Cerebellar nuclear complex (tissue), 1 donor: ENCODE results near the gene ARL17B.
"Not testable (repeated sequence)": the region's sequence is repeated elsewhere in the genome, so short reads cannot be mapped to it uniquely, and the experiment has no call there.

Experiments
- DNase-seq, 2 experiments: peaks; one replicate each; lab custom pipeline; 2025; lab: John Stamatoyannopoulos, UW

The ARL17B gene

DNA sequence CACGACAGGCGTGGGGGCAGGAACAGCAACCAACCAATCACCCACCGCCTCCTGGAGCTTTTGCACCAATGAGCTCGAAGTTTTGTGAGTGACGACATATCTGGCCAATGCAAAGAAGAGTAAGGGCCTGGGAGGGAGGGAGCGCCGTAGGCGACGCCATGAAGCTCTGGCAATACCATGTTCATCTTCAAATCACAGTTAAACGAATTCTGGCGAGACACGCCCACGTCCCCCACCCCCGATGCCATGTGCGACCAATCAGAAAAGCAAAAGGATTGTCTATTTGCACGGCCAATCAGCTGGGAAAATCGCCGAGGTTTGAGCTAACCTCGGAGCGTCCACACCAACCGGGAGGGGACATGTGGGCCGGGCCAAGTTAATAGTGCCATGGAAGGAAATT is at the start of gene ARL17B:
ARL17B (minus strand) TSS at position 12 of the 400 bp plus-strand sequence. CDS start 3,369 bp downstream, outside the sequence.
- DNase-seq, result not testable (repeated sequence)

DNA sequence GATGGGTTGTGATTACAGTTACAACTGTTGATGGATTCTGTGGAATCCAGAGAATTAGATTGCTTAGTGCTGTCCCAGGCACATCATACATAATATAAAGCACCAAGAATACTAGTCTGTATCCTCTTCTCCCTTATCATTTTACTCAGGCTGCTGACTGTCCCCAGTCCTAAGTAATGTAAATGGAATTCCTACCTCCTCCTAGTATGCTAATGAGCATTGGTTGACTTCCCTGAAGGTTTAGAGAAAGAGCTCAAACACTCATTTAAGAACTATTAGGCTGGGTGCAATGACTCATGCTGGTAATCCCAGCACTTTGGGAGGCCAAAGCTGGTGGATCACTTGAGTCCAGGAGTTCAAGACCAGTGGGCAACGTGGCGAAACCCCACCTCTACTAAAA is 48.3 kb upstream of the ARL17B start:
- not testable (repeated sequence) for DNase-seq

DNA sequence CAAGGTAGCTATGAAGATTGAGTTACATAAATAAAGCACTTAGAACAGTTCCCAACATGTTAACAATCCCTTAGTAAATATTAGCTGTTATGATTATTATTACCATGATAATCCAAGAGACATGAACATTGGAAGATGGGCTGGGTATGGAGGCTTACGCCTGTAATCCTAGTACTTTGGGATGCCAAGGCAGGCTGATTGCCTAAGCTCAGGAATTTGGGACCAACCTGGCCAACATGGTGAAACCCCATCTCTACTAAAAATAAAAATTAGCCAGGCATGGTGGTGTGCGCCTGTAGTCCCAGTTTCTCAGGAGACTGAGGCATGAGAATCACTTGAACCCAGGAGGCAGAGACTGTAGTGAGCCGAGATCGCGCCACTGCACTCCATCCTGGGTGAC is 45.6 kb upstream of the ARL17B start:
- DNase-seq, result not testable (repeated sequence)

DNA sequence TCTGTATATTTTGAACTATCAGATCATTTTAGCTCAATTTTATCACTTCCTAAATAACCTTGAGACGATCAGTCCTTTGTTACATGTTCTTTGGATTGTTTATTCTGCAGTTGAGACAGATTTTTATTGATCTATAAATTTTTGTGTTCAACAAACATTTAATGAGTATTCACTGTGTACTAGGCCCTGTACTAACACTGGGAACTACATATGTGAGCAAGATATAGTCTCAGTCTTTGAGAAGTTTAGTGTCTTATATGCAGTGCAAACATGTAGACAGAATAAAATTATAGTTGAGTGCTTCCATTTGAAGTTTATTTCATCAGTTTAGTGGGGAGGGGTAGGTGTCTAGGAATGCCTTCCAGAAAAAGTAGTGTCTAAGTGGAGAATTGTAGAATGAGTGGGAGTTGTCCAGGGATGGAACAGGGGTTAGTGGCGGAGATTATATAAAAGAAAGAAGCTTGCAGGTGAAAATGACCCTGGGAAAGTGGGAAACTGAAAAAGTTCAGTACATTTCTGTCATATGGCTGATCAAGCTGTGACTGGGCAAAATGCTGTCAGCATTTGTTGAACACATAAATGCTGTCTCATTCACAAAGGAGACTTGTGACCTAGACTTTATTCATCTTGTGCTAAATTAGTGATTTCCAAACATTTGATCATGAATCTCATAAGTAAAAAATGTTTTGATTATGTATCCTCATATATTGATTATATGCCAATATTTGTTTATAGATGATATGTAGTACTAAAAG is 39.6 kb upstream of the ARL17B start:
- not testable (repeated sequence) for DNase-seq

DNA sequence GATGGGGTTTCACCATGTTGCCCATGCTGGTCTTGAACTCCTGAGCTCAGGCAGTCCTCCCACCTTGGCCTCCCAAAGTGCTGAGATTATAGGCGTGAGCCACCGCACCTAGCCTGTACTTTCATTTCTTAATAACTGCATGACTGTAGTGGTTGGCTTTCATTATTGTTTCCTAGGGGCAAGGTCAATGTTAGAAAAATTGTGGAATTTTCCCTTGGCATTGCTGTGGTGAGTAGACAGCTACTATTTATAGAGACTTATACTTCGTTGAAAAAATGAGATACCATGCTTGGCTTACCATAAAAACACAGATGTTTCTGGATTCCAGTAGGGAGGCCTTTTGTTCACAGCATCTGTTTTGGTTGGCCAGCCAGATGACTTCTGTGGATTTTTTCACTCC is 39.0 kb upstream of the ARL17B start:
- DNase-seq, result not testable (repeated sequence)

DNA sequence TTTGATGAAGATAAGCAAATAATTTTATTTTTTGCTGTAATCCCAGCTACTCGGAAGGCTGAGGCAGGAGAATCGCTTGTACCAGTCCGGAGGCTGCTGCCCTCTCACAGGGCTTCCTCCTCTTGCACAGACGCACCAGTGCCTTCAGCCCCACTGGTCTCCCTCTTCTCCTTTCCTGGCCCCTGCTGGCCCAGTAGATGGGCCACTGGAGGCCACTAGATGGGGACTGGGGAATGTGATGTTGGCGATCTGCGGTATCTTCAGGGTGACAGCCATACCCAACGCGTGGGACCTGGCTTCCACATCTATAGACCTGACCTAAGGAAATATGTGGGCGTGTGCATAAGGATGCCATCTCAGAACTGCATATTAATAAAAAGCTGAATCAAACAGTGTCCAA is 38.4 kb upstream of the ARL17B start:
- DNase-seq, result not testable (repeated sequence)

DNA sequence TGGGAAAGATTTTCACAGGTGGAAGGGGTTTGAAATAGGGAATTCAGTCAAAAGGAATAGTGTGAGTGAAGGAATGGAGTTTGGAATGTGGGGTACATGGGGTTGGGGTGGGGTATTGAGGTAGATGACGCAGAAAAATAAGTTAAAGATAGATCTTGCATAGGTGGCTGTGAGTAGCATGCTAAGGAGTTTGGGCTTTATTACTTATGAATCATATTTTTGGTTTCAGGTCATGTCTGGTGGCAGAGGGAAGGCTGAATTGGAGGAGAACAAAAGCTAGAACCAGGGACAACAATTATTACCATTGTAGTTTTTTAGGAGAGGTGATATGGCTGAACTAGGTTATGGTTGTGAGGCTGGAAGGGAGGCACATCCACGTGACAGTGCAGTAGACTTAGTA is 34.7 kb upstream of the ARL17B start:
- not testable (repeated sequence) for DNase-seq

DNA sequence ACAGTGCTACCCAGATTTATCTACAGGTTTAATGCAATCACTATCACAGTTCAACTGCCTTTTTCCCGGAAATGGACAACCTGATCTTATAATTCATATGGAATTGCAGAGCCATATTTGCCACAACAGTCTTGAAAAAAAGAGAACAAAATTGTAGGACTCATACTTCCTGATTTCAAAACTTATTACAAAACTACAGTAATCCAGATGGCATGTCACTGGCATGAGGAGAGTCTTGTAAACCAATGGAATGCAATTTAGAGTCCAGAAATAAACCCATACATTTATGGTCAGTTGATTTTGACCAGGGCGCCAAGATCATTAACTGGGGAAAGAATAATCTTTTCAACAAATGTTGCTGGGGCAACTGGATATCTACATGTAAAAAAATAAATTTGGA is 32.1 kb upstream of the ARL17B start:
- not testable (repeated sequence) for DNase-seq

DNA sequence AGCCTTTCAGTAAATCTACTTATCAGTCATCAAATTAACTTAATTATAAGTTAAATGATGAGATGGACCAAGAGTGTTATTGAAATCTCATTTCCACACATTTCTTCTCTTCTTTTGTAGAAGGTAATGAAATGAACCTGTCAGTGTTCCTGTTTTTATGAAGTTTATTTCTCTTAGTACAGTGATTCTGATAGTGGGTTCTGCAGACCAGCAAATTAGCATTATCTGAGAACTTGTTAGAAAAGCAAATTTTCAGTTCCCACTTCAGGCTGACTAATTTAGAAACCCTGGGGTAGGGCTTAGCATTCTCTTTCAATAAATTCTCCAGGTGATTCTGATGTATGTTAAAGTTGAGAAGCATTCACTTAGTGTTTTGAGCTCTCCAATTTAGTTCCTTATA is 23.9 kb upstream of the ARL17B start:
- DNase-seq, result not testable (repeated sequence)

DNA sequence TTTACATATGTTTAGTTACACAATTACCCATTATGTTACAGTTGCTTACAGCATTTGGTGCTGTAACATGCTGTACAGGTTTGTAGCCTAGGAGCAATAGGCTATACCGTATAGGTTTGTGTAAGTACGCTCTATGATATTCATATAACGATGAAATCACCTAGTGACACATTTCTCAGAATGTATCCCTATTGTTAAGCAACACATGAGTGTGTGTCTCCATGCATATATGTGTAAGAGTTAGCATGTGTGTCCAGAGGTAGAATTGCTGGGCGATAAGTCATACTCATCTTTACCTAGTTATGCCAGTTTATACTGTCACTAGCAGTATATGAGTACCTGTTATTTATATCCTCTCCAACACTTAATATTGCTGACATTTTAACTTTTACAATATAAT is 21.6 kb upstream of the ARL17B start:
- DNase-seq, result not testable (repeated sequence)

DNA sequence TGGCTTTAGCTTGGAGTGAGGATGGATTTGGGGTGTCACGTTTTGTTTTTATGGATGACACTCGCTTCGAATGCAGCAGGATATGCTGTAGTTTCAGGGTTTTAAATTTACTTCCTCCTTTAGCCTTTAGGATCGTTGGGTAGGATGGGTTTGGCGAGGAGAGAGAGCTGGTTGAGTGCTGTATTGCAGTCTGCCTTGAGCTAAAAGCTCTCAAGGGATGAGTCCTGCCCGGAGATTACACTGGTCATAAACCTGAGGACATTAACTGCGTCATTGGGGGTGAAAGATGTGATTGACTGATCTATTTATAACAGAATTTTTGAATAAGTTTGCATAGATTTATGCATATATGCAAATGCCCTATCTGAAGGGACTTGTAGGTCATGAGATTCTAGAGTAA is 11.9 kb upstream of the ARL17B start:
- not testable (repeated sequence) for DNase-seq

DNA sequence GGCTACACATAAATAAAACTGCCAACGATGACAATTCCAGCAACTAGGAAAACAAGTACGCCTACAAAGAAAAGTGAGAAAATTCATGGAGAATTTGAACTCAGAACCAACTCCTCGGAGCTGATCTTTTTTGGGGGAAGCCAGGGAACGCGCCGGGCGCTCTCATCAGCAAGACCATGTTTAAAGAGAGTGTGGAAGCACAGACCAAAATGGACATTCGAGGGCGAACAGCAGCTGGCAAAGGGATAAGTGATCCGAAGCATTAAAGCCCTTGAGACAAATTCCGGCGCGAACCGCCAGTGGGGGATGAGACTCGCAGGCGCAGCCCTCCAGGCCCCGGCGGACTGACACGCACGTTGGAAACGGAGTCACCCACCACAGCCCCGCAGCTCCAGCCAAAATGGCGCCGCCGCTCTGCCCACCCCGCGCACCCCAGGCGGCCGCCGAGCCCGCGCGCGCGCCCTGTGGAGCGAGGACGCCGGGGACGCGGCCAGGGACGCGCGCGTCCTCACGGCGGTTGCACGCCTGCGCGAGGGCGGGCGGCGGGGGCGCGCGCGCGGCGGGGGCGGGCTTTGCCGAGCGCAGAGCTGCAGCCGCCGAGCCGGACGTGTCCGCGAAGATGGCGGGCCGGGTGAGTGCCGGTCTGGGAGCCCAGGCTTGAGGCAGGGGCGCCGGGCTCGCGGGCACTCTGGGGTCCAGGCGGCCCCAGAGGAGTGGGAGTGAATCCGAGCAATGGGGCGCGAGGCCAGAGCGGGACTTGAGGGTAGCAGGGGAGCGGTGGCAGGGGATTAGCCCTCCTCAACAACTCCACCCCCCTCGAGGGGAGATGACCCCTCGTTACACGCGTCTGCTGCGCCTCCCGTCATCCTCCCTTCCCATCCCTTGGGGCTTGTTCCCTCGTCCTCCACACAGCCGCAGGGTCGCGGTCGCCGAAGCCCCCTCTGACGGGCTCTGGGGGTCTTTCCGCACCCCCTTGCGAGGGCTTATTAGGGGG is 11.0 kb upstream of the ARL17B start:
- not testable (repeated sequence) for DNase-seq

DNA sequence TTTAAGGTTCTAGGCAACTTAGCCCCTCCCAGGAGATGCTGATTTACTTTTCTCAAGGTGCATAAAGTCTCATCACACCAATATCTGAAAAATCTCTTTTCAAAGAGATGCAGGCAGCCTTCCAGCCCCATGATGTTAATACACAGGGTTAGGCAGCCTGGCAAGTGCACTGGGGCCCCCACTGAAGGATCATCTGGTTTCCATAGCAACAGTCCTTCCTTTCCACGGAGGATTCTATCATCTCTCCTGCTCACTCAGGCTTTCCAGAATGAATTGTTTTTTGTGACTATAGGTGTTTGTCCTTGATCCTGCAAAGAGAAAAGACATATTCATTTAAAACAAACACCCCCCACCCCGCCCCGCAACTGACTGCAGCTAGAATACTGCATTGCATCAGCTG is 6.0 kb upstream of the ARL17B start:
- DNase-seq, result not testable (repeated sequence)

DNA sequence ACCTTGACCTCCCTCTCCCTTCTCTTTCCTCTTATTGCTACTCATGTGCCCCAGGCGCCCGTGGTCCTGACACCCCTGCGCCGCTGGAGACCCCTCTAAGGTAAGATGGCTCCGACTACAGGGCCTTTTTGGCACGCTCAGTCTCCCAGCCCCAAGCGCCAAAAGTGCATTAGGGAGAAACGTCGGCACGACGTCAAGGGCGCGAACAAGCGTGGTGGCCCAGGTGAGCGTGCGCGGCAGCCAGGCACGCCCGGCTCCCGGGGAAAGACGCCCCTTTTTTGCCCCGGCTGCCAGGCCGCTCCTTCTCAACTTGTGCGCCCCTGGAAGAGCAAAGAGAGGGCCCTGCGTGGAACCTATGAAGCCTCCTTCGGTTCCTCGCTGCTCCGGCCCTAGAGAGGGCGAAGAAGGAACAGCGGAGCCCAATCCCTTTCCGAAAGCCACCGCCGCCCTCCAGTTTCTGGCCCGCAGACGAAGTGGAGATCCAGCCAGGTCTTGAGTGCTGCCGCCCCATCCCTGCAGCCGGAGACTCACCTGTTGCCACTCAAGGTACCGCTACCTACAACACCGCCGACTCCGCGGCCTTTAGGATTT is 326 bp downstream of the ARL17B start:
- DNase-seq, result not testable (repeated sequence)

DNA sequence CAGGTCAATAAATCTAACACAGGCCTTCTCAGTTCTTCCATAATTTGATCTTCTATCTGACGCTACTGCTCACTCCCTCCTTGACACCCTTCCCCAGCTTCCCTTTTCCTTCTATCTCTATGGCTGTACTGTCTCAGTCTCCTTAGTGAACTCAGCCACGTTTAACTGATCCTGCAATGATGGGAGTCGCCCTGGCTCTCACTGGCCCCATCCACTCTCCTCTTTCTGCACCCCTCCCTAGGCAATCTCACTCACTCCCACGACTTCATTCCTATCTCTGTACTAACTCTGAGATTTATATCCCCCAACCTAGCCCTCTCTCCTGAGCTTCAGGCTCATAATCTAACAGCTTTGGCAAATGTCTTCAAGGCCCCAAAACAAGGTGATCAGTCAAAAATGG is 7.7 kb downstream of the ARL17B start:
- DNase-seq, result not testable (repeated sequence)

DNA sequence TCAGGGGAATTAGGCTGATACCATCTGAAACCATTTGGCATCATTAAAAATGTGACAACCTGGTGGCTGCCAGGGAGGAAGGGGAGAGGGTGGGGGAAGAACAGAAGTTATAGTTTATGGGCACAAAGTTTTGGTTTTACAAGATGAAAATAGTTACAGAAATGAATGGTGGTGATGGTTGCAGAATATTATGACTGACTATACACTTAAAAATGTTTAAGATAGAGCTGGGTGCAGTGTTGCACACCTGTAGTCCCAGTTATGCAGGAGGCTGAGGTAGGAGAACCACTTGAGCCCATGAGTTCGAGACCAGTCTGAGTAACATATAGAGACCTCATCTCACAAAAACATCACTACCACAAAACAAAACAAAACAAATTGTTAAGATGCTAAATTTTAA is 12.5 kb downstream of the ARL17B start:
- not testable (repeated sequence) for DNase-seq

DNA sequence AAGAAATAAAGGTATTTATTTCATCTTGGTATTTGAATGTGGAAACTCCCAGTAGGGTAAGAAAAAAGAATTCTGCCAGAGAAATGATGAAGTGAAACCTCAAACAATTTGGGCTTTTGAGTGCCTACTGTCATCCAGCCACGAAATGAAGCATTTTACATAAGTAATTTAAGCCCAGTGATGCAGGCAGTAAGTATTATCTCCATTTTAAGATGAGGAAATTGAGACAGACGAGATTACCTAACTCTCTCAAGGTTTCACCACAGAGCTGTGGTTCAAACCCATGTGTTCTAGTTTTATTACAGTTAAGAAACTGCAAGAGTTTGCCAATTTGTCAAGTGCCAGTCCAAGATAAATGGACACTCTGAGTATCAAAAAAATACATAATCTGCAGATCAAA is 13.2 kb downstream of the ARL17B start:
- DNase-seq, result not testable (repeated sequence)

DNA sequence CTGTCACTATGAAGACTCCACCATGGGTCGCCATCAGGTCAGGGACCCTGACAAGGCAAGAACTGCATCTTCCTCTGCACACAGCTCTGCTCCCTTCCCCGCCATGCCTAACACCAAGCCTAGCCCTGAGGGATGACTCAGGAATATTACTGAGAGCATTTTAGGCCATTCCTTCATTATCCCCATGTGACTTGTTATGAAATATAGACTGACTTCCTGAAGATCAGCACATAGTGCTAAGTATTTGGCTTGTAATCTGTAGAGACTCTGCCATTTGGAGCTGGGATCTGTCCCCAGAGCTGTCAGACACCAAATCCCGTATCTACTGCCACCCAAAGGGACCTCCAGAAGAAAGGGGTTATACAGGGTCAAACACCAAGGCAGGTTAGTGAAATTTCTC is 19.4 kb downstream of the ARL17B start:
- not testable (repeated sequence) for DNase-seq

DNA sequence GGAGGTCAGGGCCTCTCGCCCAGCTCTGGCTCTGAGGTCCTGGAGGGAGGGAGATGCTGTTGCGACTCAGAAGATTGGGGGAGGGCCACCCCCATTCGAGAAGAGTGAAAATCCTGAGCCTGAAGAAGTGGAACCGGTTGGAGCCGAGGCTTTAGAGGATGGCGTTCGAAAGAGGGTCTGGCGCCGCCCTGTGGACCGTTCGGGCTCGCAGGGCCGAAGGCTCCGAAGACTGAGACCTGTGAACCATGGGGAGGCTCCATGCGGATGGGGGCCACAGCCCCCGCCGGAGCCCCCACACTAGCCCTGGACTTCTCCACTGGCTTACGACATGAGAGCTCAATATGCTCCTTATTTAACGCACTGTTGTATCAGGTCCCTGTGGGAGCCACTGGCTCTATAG is 20.3 kb downstream of the ARL17B start:
- DNase-seq, result not testable (repeated sequence)

DNA sequence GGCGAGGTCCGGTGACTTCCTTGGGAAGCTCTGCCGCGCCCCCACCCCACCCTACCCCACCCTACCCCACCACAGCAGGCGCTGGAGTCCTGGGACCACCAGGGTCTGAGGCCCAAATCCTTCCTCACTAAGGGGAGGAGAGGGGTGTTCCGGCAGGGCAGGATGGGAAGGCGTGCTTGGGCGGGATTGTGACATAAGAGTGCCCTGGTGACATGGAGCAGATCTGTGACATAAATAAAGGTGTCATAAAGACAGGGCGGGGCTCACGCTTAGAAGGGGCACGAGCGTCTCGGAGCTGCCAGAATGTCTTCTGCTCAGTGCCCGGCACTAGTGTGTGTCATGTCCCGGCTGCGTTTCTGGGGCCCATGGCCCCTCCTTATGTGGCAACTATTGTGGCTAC is 66.7 kb downstream of the ARL17B start, which contains the start of gene LRRC37A:
LRRC37A (plus strand) TSS at position 301 of the 400 bp plus-strand sequence; CDS start at position 304, 3 bp downstream.
- DNase-seq, result not testable (repeated sequence)

DNA sequence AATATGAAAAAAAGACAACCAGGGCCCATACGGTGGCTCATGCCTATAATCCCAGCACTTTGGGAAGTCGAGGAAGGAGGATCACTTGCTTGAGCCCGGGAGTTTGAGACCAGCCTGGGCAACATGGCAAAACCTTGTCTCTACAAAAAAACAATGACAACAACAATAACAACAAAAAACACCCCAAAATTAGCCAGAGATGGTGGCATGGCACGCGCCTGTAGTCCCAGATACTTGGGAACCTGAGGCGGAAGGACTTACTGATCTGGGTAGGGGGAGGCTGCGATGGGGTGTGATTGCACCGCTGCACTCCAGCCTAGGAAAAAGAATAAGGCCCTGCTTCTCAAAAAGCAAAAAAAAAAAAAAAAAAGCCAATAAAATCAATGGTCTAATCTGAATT is 69.9 kb downstream of the ARL17B start:
- not testable (repeated sequence) for DNase-seq
